Measurements from ENCODE around the gene ZNF622.

ZNF622 gene, protein sequence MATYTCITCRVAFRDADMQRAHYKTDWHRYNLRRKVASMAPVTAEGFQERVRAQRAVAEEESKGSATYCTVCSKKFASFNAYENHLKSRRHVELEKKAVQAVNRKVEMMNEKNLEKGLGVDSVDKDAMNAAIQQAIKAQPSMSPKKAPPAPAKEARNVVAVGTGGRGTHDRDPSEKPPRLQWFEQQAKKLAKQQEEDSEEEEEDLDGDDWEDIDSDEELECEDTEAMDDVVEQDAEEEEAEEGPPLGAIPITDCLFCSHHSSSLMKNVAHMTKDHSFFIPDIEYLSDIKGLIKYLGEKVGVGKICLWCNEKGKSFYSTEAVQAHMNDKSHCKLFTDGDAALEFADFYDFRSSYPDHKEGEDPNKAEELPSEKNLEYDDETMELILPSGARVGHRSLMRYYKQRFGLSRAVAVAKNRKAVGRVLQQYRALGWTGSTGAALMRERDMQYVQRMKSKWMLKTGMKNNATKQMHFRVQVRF

DNA sequence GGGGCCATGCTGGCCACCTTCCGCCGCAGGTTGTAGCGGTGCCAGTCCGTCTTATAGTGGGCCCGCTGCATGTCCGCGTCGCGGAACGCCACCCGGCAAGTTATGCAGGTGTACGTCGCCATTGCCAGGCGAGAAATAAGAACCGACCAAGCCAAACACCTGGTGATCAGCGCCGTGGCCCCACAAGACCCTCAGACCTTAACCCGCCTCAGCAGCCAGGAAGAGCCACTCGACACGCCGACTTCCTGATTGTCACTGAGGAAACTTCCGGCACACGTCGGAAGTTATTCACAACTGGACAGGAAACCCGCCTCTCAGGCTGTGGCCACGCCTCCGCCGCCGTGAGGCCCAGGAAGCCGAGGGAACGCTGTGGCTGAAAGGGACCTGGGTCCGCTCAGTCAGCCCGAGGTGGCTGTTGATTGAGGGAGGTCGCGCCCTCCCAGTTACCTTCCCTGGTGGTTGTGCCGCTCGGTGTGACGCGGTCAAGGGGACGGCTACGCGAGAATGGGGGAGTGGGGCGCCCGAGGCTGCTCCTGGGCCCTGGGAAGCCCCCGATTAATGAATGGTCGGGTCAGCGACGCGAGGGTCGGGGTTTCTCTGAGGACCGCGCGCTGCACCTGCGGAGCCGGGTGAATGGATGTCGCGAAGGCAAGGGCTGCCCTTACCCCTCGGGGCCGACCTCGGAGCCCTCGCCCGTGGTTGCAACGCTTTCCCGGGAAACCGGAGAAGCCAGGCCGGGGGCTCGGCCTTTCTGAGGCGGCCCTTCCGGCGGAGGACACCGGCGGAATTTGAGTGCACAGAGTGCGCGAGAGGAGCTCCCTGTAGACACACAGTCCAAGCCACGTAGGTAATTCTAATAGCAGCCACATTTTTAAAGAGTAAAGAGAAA, at the start of gene ZNF622:
Gene ZNF622 (minus strand): TSS at position 257 of the 889 bp plus-strand sequence. CDS start 135 bp downstream, at position 122.
- Histone ChIP-seq H3K9me3 (ENCODE audit: control insufficient read depth in 1 of 2, low read length in 2 of 2) (no peaks in the 10 kb centered on the region), H3K27ac (ENCODE audit: low read length) (peak within 1 kb of the TSS; percentile 77), H3K4me1 (ENCODE audit: control insufficient read depth in 1 of 2, insufficient read depth in 2 of 2, low read length in 2 of 2) (peaks cover 16 to 45% of the 10 kb centered on the region in 2 donors), H3K4me3 (ENCODE audit: low read depth in 1 of 2, low read length in 2 of 2) (peak within 1 kb of the TSS; percentile 81 to 93), H3K27me3 (ENCODE audit: low read depth, low read length) (no peaks in the 10 kb centered on the region), H3K36me3 (ENCODE audit: control insufficient read depth in 1 of 2, insufficient read depth in 2 of 2, low read length in 2 of 2) (peaks cover 27% of the 10 kb centered on the region in 2 donors)

- Histone ChIP-seq H3K9me3 (ENCODE audit: control insufficient read depth in 1 of 2, low read length in 2 of 2) (no peaks in the 10 kb centered on the region), H3K36me3 (ENCODE audit: control insufficient read depth in 1 of 2, insufficient read depth in 2 of 2, low read length in 2 of 2) (no peaks in the 10 kb centered on the region), H3K4me1 (ENCODE audit: control insufficient read depth in 1 of 2, insufficient read depth in 2 of 2, low read length in 2 of 2) (peaks cover 0 to 3% of the 10 kb centered on the region in 2 donors), H3K27me3 (ENCODE audit: low read depth, low read length) (no peaks in the 10 kb centered on the region), H3K27ac (ENCODE audit: low read length) (no peak overlapping the region), H3K4me3 (ENCODE audit: low read depth in 1 of 2, low read length in 2 of 2) (no peak overlapping the region)
These were observed 44.5 kb upstream of the ZNF622 start for GRCh38 chr5:16510098-16510497.

DNA sequence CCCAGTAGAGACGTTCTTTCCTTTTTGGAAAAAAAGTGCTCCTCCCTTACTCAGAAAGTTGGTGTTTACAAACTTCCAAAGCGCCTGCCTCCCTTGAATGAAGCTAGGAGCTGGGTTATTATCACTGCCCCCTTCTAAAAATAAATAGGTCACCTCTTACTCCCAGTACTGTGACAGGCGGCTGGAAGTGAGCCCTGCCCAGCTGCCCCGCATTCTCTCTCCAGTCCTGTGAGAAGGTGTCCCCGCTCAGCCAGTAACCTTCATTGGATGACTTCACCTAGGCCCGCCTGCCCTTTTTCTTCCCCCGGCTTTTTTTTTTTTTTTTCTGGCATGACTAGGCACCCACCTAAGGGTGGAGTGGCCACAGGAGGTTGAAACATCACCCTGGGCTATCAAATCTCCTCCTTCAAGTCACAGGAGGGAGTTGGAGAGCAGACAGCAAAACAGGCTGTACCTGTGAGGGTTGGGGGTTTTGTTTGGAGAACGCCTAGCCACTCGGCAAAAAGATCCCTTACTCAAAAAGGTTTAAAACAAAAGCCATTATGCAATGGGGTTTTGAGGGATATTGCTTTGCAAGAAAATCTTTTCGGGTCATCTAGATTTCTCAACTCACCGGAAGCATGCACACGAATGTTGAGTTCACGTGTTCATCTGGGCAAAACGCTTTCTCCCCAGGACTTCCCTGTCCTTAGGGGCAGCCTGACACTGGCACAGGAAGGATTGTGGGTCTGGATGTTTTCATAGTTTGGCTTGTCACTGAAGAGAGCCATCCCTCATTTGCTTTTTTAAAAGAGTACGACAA, 43.3 kb upstream of the ZNF622 start:
- H3K27ac ChIP-seq (ENCODE audit: low read length) = peak overlapping the region; percentile 62
- no peaks in the 10 kb centered on the region for H3K9me3 ChIP-seq (ENCODE audit: control insufficient read depth in 1 of 2, low read length in 2 of 2)
- no peaks in the 10 kb centered on the region for H3K36me3 ChIP-seq (ENCODE audit: control insufficient read depth in 1 of 2, insufficient read depth in 2 of 2, low read length in 2 of 2)
- peaks cover 0 to 3% of the 10 kb centered on the region in 2 donors for H3K4me1 ChIP-seq (ENCODE audit: control insufficient read depth in 1 of 2, insufficient read depth in 2 of 2, low read length in 2 of 2)
- peak overlapping the region in 1 of 2 donors; percentile 30 for H3K4me3 ChIP-seq (ENCODE audit: low read depth in 1 of 2, low read length in 2 of 2)
- H3K27me3 ChIP-seq (ENCODE audit: low read depth, low read length) = no peaks in the 10 kb centered on the region

GRCh38 chr5:16507716-16508115, 42.1 kb upstream of the ZNF622 start:
- H3K27ac ChIP-seq (ENCODE audit: low read length) = peak overlapping the region; percentile 62
- peak overlapping the region in 1 of 2 donors; percentile 30 for H3K4me3 ChIP-seq (ENCODE audit: low read depth in 1 of 2, low read length in 2 of 2)
- H3K27me3 ChIP-seq (ENCODE audit: low read depth, low read length) = no peaks in the 10 kb centered on the region

DNA sequence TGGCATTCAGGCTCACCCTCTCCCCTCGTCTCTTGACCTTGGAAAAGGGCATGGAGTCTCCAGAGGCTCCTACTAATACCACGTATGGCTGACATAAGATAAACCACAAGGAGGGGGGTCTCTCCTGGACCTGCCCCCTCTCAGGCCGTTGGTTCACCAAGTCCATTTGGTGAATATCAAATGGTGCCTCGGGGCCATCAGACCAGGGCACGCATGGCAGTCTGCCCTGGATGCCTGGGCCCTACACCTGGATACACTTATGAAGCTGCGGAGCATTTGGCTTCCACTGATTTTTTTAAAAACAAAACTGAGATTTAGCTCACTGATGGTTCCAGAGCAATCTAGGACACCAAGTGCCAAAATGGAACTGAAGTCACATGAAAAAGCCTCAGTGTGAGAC, 40.3 kb upstream of the ZNF622 start:
- no peaks in the 10 kb centered on the region for H3K27me3 ChIP-seq (ENCODE audit: low read depth, low read length)
- H3K4me3 ChIP-seq (ENCODE audit: low read depth in 1 of 2, low read length in 2 of 2) = no peak overlapping the region
- no peaks in the 10 kb centered on the region for H3K9me3 ChIP-seq (ENCODE audit: control insufficient read depth in 1 of 2, low read length in 2 of 2)
- H3K4me1 ChIP-seq (ENCODE audit: control insufficient read depth in 1 of 2, insufficient read depth in 2 of 2, low read length in 2 of 2) = peaks cover 0 to 3% of the 10 kb centered on the region in 2 donors
- H3K36me3 ChIP-seq (ENCODE audit: control insufficient read depth in 1 of 2, insufficient read depth in 2 of 2, low read length in 2 of 2) = no peaks in the 10 kb centered on the region
- no peak overlapping the region for H3K27ac ChIP-seq (ENCODE audit: low read length)

More at GRCh38 chr5:16507716-16508115, 42.1 kb upstream of the ZNF622 start:
- H3K9me3 ChIP-seq (ENCODE audit: control insufficient read depth in 1 of 2, low read length in 2 of 2) = no peaks in the 10 kb centered on the region
- H3K36me3 ChIP-seq (ENCODE audit: control insufficient read depth in 1 of 2, insufficient read depth in 2 of 2, low read length in 2 of 2) = no peaks in the 10 kb centered on the region
- peaks cover 0 to 3% of the 10 kb centered on the region in 2 donors for H3K4me1 ChIP-seq (ENCODE audit: control insufficient read depth in 1 of 2, insufficient read depth in 2 of 2, low read length in 2 of 2)

DNA sequence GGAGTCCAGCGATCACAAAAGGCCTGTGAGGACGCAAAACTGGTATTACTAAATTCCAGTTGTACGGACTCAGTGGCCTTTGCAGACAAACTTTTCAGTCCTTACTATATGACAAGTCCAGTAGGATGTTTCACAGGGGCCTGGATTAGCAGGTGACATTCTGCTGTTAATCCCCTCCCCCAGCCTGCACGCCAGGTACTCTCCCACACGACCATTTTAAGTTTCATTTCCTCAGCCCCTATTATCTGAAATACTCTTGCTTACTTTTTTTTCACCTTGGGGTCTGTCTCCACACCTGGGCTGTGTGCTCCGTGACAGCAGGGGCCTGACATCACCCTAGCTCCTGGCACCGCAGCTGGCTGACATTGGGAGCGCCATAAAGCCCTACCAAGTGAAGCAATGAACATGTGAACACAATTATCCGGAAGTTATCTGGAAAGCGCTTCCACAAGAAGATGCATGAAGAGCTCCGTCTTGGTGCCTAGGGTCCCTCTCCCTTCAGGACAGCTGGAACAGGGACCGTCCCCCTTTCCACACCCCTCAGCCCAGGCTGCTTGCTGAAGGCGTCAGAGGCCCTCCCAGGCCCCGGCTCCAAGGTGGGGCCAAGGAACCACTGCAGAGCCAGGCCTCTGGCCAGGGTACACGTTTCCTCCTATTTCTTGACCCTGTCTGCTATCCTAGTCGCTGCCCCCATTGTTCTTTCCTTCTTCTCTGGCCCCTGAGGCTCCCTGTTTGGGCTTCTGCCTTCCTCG, 39.7 kb upstream of the ZNF622 start:
- H3K27ac ChIP-seq (ENCODE audit: low read length) = no peak overlapping the region
- no peaks in the 10 kb centered on the region for H3K36me3 ChIP-seq (ENCODE audit: control insufficient read depth in 1 of 2, insufficient read depth in 2 of 2, low read length in 2 of 2)
- H3K27me3 ChIP-seq (ENCODE audit: low read depth, low read length) = no peaks in the 10 kb centered on the region
- H3K4me1 ChIP-seq (ENCODE audit: control insufficient read depth in 1 of 2, insufficient read depth in 2 of 2, low read length in 2 of 2) = peaks cover 0 to 3% of the 10 kb centered on the region in 2 donors
- H3K4me3 ChIP-seq (ENCODE audit: low read depth in 1 of 2, low read length in 2 of 2) = no peak overlapping the region
- H3K9me3 ChIP-seq (ENCODE audit: control insufficient read depth in 1 of 2, low read length in 2 of 2) = no peaks in the 10 kb centered on the region

GRCh38 chr5:16504571-16504970, 39.0 kb upstream of the ZNF622 start:
- H3K9me3 ChIP-seq (ENCODE audit: control insufficient read depth in 1 of 2, low read length in 2 of 2) = no peaks in the 10 kb centered on the region
- no peak overlapping the region for H3K27ac ChIP-seq (ENCODE audit: low read length)
- no peaks in the 10 kb centered on the region for H3K27me3 ChIP-seq (ENCODE audit: low read depth, low read length)
- H3K4me1 ChIP-seq (ENCODE audit: control insufficient read depth in 1 of 2, insufficient read depth in 2 of 2, low read length in 2 of 2) = peaks cover 0 to 3% of the 10 kb centered on the region in 2 donors
- H3K36me3 ChIP-seq (ENCODE audit: control insufficient read depth in 1 of 2, insufficient read depth in 2 of 2, low read length in 2 of 2) = no peaks in the 10 kb centered on the region
- H3K4me3 ChIP-seq (ENCODE audit: low read depth in 1 of 2, low read length in 2 of 2) = no peak overlapping the region

- H3K36me3 ChIP-seq (ENCODE audit: control insufficient read depth in 1 of 2, insufficient read depth in 2 of 2, low read length in 2 of 2) = no peaks in the 10 kb centered on the region
- no peaks in the 10 kb centered on the region for H3K27me3 ChIP-seq (ENCODE audit: low read depth, low read length)
- H3K27ac ChIP-seq (ENCODE audit: low read length) = no peak overlapping the region
- H3K4me1 ChIP-seq (ENCODE audit: control insufficient read depth in 1 of 2, insufficient read depth in 2 of 2, low read length in 2 of 2) = peaks cover 0 to 2% of the 10 kb centered on the region in 2 donors
- no peak overlapping the region for H3K4me3 ChIP-seq (ENCODE audit: low read depth in 1 of 2, low read length in 2 of 2)
- no peaks in the 10 kb centered on the region for H3K9me3 ChIP-seq (ENCODE audit: control insufficient read depth in 1 of 2, low read length in 2 of 2)
These were observed 37.3 kb upstream of the ZNF622 start for GRCh38 chr5:16502866-16503265.

GRCh38 chr5:16500024-16500423, 34.4 kb upstream of the ZNF622 start:
- no peak overlapping the region for H3K4me3 ChIP-seq (ENCODE audit: low read depth in 1 of 2, low read length in 2 of 2)
- H3K27ac ChIP-seq (ENCODE audit: low read length) = no peak overlapping the region
- peaks cover 0 to 7% of the 10 kb centered on the region in 2 donors for H3K9me3 ChIP-seq (ENCODE audit: control insufficient read depth in 1 of 2, low read length in 2 of 2)
- no peaks in the 10 kb centered on the region for H3K36me3 ChIP-seq (ENCODE audit: control insufficient read depth in 1 of 2, insufficient read depth in 2 of 2, low read length in 2 of 2)
- H3K4me1 ChIP-seq (ENCODE audit: control insufficient read depth in 1 of 2, insufficient read depth in 2 of 2, low read length in 2 of 2) = no peaks in the 10 kb centered on the region
- no peaks in the 10 kb centered on the region for H3K27me3 ChIP-seq (ENCODE audit: low read depth, low read length)

DNA sequence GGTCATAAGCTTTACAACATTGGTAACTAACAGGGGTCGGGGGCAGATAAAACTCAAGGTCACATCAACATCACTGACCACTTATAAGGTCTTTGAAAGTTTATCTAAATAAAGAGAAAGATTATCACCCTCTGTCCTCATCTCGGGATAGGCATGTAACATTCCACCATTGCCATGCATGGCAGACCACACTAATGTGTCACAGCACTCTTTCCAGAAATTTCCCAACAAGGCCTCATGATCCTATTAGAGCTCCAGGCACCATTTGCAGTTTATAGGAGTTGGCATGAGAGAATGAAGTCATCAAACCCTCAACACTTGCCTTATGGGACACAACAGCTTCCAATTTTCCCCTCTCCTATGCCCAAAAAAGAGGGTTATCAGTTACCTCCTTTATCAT, 31.9 kb upstream of the ZNF622 start:
- no peak overlapping the region for H3K4me3 ChIP-seq (ENCODE audit: low read depth in 1 of 2, low read length in 2 of 2)
- no peaks in the 10 kb centered on the region for H3K36me3 ChIP-seq (ENCODE audit: control insufficient read depth in 1 of 2, insufficient read depth in 2 of 2, low read length in 2 of 2)

More for the DNA sequence above, 31.9 kb upstream of the ZNF622 start:
- Histone ChIP-seq H3K4me1 (ENCODE audit: control insufficient read depth in 1 of 2, insufficient read depth in 2 of 2, low read length in 2 of 2) (peaks cover 0 to 3% of the 10 kb centered on the region in 2 donors), H3K9me3 (ENCODE audit: control insufficient read depth in 1 of 2, low read length in 2 of 2) (peaks cover 0 to 9% of the 10 kb centered on the region in 2 donors), H3K27ac (ENCODE audit: low read length) (no peak overlapping the region), H3K27me3 (ENCODE audit: low read depth, low read length) (no peaks in the 10 kb centered on the region)

Measured in muscle layer of duodenum (tissue), 2 donors.